T47D (cell line): ENCODE measurements around the gene OR2M4.
"Not testable (repeated sequence)": the region's sequence is repeated elsewhere in the genome, so short reads cannot be mapped to it uniquely, and the experiment has no call there.

Experiments used
- DNase-seq, 2 experiments: peaks; one replicate each; pipeline versions ENCODE4 v3.0.0 to v3.0.0-alpha.2; 2011 to 2012; ENCODE audit warnings: low read depth in 1 of 2, low spot score in 1 of 2
- JUND ChIP-seq: IDR thresholded peaks from 2 replicates; pipeline ENCODE4 v1.6.1; 2012; ENCODE audit warnings: low read depth
- in situ Hi-C: cut with HindIII; loops from 2 replicates; pipeline ENCODE4 v1.10.0; 2016; ENCODE audit warnings: low sequenced_read_pairs, low pct_unique_long_range_greater_than_20kb

Gene OR2M4

DNA sequence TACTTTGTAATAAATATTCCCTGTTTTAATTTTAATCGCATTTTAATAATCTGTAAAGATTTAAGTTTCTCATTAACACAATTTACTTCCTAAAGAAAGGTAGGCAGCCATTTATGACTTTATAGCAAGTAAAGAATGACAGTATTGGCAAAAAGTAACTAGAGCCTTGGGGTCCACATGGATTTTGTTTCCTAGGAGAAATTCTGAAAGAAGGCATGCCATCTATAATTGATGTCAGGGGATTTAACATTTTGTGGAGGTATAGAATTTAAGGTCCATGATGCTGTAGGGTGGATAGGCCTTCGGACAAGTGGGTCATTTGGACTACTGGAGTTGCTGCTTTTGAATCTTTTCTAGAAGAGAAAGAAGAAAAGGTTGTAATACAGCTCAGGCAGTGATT is at the start of gene OR2M4:
TSS of gene OR2M4 (plus strand) at position 301 of the 400 bp plus-strand sequence. CDS start 7,512 bp downstream, outside the sequence.
- in situ Hi-C loops, result no loop called here
- no peak for TF ChIP-seq JUND
- no peak for DNase-seq

GRCh38 chr1:248183996-248184395 is 47.2 kb upstream of the OR2M4 start:
- TF ChIP-seq JUND, result no peak
- in situ Hi-C loops, result no loop called here
- DNase-seq, result no peak

- in situ Hi-C loops, result no loop called here
- no peak for TF ChIP-seq JUND
- no peak for DNase-seq
Observed at GRCh38 chr1:248187363-248187762, 43.9 kb upstream of the OR2M4 start.

- peak in 1 of 2 experiments; percentile 27 for DNase-seq
- in situ Hi-C loops, result no loop called here
Observed at GRCh38 chr1:248189026-248189425, 42.2 kb upstream of the OR2M4 start.

DNA sequence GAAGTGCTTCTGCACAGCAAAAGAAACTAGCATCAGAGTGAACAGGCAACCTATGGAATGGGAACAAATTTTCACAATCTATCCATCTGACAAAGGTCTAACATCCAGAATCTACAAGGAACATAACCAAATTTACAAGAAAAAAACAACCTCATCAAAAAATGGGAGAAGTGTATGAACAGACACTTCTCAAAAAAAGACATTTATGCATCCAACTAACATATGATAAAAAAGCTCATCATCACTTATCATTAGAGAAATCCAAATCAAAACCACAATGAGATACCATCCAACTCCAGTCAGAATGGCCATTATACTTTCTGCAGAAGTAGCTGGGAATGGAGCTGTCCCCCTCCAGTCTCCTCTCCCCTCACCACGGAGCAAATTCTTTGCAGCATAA is 37.1 kb upstream of the OR2M4 start:
- DNase-seq, result no peak
- no peak for TF ChIP-seq JUND
- in situ Hi-C loops, result no loop called here

More at GRCh38 chr1:248189026-248189425, 42.2 kb upstream of the OR2M4 start:
- no peak for TF ChIP-seq JUND

DNA sequence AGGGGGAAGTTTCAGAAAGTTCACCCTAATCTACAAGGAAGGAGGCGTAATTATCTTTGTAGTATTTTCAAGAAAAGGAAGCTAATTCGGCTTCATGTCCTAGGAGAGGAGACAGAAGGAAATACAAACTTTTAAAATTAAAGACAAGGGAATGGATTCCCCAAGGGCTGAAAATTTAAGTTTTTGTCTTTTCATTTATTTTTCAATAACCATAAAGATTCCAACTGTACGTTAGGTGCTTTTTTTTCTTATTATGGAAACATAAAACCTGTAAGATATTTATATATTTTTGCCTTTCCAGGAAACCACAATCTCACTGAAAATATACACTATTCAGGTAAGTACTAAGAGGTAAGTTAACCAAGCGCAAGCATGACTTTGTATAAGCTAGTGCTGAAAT is 34.3 kb upstream of the OR2M4 start, which contains the start of gene OR2M3:
TSS of gene OR2M3 (plus strand) at position 301 of the 400 bp plus-strand sequence. CDS start 5,803 bp downstream, outside the sequence.
- no peak for DNase-seq
- in situ Hi-C loops, result no loop called here
- no peak for TF ChIP-seq JUND

DNA sequence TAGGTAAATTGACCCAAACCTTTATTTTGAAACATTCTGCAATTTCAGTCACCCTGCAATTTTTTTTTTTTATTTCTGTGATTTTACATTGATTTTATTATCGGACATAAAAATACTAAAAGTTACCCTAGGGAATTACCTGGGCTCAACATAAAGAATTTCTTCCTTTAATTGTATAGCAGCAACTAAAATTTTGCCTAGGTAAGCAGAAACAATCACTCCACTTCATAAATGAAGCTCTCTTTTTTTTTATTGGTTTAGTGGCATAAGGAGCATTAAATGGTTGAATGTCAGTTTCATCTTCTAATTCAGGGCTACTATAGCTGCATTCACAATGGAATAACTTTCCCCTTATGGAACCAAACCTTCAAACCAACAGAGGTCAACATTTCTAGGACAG is 15.3 kb upstream of the OR2M4 start:
- TF ChIP-seq JUND, result no peak
- in situ Hi-C loops, result no loop called here

DNA sequence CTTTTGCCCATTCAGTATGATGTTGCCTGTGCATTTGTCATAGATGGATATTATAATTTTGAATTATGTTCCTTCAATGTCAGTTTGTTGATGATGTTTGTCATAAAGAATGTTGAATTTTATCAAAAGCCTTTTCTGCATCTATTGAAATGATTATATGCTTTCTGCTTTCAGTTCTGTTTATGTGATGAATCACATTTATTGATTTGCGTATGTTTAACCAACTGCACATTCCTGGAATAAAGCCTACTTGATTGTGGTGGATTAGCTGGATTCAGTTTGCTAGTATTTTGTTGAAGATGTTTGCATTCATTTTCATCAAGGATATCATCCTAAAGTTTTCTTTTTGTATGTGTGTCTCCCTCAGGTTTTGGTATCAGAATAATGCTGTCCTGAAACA is 5.7 kb upstream of the OR2M4 start:
- in situ Hi-C loops, result no loop called here
- no peak for DNase-seq
- no peak for TF ChIP-seq JUND

More for the DNA sequence above, 15.3 kb upstream of the OR2M4 start:
- no peak for DNase-seq

GRCh38 chr1:248229360-248229908 is 1.8 kb upstream of the OR2M4 start:
- no peak for TF ChIP-seq JUND
- in situ Hi-C loops, result no loop called here
- DNase-seq, result no peak

DNA sequence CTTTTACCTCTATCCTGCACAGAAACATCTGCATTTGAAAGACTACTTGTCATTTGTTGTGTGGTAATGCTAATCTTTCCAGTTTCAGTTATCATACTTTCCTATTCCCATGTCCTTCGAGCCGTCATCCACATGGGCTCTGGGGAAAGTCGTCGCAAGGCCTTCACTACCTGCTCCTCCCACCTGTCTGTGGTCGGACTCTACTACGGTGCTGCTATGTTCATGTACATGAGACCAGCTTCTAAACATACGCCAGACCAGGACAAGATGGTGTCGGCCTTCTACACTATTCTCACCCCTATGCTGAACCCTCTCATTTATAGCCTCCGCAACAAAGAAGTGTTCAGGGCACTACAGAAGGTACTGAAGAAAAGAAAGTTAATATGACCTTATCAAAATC is 8.3 kb downstream of the OR2M4 start:
- in situ Hi-C loops, result no loop called here
- no peak for DNase-seq

DNA sequence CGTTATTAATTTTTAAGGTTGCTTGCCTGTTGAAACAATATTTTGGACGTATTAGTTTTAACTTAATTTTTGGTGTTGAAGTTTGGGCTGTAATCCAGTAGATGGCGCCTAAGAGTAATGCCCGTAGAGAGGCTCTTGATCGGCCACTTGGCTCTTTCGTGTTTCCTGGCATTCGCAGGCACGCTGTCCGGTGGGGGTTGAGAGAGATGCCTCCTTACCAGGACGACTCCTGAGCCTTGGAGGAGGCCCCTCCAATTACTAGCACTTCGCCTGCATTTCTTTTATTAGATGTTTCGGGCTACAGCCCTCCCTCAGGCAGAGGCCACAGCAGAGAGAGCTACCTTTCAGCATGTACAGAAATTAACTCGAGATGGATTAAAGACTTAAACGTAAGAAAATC is 12.0 kb downstream of the OR2M4 start:
- in situ Hi-C loops, result no loop called here
- TF ChIP-seq JUND, result no peak
- DNase-seq, result peak; percentile 36 to 73

More for the DNA sequence above, 8.3 kb downstream of the OR2M4 start:
- no peak for TF ChIP-seq JUND

DNA sequence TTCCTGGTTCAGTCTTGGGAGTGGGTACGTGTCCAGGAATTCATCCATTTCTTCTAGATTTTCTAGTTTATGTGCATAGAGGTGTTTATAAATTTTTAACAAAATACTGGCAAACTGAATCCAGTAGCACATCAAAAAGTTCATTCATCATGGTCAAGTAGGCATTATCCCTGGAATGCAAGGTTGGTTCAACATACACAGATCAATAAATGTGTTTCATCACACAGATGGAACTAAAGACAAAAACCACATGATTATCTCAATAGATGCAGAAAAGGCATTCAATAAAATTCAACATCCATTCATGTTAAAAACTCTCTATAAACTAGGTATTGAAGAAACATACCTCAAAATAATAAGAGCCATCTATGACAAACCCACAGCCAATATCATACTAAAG is 28.1 kb downstream of the OR2M4 start:
- in situ Hi-C loops, DNase-seq: not testable (repeated sequence)

- no peak for TF ChIP-seq JUND
- DNase-seq, result peak in 1 of 2 experiments; percentile 66
- in situ Hi-C loops, result no loop called here
Observed at GRCh38 chr1:248268178-248268577, 37.0 kb downstream of the OR2M4 start.

DNA sequence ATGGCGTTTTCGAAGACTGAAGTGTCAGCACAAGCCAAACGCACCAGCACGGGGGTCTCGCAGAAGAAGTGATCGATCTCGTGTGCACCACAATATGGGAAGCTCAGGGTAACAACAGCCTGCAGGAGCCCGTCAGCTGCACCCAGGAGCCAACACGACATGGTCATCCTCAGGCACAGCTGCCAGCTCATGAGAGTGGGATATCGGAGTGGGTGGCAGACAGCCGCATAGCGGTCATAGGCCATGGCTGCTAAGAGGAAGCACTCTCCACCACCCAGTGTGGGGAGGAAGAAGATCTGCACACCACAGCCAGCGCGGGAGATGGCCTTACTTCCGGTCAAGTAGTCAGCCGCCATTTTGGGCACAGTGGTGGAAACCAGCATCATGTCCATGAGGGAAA is 42.0 kb downstream of the OR2M4 start:
- in situ Hi-C loops, DNase-seq: not testable (repeated sequence)
